NB4 (cell line): ENCODE data around the gene EIF5B.

Experiments
- TF ChIP-seq, protein P1 (sequence below): IDR thresholded peaks from 2 replicates; pipeline ENCODE4 v1.6.1; 2011; ENCODE audit warnings: low read depth, low read length
- TF ChIP-seq, protein P2 (sequence below): IDR thresholded peaks from one replicate; pipeline ENCODE4 v1.5.1; 2012; ENCODE audit warnings: low read depth, low read length

DNA sequence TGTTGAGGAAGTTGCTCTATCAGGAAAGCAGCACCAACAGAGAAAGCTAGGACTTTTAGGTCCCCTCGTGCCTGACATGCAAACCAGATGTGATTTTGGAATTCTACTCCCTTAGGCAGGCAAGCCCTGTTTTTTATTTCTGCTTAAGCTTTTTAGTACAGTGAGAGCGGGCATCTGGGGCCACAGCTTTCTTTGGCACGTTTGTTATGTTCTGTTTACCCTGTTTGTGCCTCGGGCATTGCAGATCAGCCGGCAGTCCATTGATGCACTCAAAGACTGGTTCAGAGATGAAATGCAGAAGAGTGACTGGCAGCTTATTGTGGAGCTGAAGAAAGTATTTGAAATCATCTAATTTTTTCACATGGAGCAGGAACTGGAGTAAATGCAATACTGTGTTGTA is 61.9 kb downstream of the EIF5B start:
- TF ChIP-seq, protein P1, sequence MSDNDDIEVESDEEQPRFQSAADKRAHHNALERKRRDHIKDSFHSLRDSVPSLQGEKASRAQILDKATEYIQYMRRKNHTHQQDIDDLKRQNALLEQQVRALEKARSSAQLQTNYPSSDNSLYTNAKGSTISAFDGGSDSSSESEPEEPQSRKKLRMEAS, result no peak
- TF ChIP-seq, protein P2, sequence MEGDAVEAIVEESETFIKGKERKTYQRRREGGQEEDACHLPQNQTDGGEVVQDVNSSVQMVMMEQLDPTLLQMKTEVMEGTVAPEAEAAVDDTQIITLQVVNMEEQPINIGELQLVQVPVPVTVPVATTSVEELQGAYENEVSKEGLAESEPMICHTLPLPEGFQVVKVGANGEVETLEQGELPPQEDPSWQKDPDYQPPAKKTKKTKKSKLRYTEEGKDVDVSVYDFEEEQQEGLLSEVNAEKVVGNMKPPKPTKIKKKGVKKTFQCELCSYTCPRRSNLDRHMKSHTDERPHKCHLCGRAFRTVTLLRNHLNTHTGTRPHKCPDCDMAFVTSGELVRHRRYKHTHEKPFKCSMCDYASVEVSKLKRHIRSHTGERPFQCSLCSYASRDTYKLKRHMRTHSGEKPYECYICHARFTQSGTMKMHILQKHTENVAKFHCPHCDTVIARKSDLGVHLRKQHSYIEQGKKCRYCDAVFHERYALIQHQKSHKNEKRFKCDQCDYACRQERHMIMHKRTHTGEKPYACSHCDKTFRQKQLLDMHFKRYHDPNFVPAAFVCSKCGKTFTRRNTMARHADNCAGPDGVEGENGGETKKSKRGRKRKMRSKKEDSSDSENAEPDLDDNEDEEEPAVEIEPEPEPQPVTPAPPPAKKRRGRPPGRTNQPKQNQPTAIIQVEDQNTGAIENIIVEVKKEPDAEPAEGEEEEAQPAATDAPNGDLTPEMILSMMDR, result no peak
